NCI-H748 (cell line): ENCODE measurements around the gene ARHGEF9.
A peak's percentile ranks its signal among the peaks of the same experiment; 100 is the strongest.

ENCODE experiments used
- DNase-seq: peaks from one replicate; lab custom pipeline; 2025; ENCODE audit not compliant: unreplicated experiment; lab: John Stamatoyannopoulos, UW

ARHGEF9 gene

GRCh38 chrX:63746715-63747114 lies 38.3 kb downstream of the ARHGEF9 start:
- DNase-seq, result no peak

DNA sequence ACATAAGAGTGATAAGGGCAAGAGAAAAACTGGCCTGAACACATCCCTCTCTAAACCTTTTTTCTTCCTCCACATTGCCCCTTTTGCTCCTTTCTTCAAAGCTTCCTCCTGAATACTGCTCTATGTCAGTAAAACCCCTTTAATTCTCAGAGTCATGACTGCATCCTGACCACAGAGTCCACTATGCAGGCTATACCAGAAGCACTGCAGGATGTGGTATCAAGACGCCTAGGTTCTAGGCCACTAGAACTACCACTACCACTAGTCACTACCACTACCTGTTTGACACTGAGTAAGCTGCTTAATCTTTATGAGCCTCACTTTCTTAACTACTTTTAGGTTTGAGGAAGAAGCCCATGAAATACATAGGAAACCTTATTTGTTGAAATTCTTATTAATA lies 38.7 kb downstream of the ARHGEF9 start:
- no peak for DNase-seq

DNA sequence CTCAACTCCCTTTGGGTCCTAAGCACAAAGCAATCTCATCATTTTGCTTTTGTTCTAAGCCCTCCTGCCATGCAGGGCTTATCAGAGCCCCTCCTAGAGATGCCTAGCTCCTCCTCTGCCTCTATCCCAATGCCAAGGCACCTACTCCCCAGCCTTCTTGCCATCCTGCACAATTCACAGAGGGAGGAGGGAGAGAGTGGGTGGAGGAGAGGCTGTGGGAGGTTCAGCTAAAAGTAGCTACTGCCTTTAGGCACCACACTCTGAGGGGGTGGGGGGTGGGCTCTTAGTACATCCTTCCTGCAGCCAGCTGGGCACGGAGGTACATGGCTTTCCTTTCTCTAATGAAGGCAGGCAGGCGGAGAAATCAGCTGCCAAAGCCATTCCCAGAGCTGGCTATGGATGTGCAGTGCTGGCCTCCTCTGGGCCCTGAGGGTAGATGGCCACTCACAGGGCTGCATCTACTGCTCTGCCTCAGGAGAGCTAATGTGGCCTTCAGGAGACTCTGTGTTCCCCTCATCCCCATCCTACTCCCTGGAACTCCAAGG lies 40.1 kb downstream of the ARHGEF9 start:
- no peak for DNase-seq

GRCh38 chrX:63743596-63743995 lies 41.4 kb downstream of the ARHGEF9 start:
- no peak for DNase-seq

DNA sequence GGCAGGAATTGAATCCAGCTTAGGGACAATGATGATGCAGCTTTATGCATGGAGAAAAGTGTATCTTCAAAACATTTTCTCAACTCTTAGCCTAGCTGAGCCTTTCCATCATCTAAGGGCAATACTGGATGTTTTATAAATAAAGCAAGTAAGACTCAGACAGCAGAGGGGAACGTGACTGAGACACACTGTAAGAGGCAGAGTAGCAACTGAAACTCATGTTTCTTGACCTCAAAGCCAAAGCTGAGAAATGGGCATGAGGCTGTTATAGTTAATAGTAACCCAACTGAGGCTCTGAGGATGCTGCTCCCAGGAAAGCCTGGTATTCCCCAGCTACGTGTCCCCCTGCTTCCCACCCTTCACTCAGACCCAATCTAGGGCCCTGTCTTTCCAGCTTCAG lies 44.6 kb downstream of the ARHGEF9 start:
- no peak for DNase-seq

DNA sequence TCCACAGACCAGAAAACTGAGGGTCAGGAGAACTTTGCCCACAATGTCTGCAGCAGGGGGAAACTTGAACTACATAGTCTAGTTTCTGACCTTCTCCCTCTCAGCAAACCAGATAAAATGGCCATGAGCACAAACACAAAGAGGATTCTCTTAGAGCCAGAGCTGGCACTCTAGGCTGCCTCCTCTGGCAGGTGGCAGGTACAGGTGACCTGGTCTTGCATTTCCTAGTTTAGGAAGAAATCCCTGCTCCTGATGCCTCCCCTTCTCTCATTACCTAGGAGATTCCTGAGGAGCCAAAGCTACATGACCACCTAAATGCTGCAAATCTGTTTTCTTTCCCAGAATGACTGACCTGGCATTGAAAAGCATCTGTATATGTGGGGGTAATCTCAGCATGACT lies 45.1 kb downstream of the ARHGEF9 start:
- no peak for DNase-seq

GRCh38 chrX:63738696-63739095 lies 46.3 kb downstream of the ARHGEF9 start:
- no peak for DNase-seq

DNA sequence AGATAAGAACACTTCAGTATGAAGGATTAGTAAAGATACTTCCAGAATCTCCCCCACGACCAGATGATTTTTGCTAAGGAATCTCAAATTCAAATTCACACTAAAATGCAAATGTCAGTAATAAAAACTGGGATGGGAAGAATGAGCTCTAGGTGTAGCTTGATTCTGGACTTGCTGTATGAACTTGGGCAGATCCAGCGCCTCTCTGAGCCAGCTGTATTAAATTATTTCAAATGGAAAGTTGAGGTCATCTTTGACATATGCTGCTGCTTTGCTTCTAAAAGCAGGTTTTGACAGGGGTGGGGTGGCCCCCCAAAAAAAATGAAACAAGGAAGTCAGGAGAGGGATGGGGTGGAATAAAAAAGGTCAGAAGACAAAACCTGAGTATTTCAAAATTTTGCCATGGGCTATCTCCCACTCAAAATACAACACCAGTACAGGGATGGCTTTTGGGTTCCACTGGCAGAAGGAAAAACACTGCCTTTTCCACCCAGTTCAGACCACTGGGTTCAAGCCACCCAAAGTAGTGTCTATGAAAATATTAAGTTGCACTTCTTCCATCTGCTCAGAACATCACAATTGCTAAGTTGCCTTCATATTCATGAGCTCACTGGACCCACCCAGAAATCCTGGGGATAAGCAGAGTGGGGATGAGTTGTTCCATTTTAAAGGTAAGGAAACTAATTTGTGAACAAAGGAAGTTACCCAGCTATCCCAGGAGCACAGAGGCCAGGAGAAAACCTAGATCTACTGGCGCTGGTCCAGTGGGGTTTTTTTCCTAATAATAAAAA lies 47.7 kb downstream of the ARHGEF9 start:
- no peak for DNase-seq

GRCh38 chrX:63735882-63736281 lies 49.1 kb downstream of the ARHGEF9 start:
- DNase-seq, result no peak

GRCh38 chrX:63720293-63720692 lies 64.7 kb downstream of the ARHGEF9 start:
- no peak for DNase-seq

DNA sequence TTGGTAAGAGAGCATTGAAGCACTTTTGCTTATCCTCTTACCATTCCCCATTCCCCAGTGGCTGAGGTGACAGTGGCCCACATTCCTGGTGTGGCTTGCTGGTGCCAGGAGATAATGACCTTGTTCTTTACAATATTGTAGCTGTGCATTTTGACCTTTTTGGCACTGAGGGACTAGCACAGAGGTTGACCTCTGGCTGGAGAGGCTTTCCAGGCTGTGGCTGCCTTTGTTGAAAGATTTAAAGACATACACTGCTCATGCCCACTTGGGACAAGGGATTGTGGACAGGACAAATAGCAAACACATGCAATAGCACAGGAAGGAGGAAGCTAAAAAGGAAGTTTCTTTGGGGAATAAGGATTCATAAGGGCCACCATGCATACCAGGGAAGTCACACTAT lies 65.4 kb downstream of the ARHGEF9 start:
- no peak for DNase-seq

GRCh38 chrX:63718010-63718694 lies 66.9 kb downstream of the ARHGEF9 start:
- no peak for DNase-seq

- DNase-seq, result no peak
These were observed 71.5 kb downstream of the ARHGEF9 start for GRCh38 chrX:63713526-63713925.

DNA sequence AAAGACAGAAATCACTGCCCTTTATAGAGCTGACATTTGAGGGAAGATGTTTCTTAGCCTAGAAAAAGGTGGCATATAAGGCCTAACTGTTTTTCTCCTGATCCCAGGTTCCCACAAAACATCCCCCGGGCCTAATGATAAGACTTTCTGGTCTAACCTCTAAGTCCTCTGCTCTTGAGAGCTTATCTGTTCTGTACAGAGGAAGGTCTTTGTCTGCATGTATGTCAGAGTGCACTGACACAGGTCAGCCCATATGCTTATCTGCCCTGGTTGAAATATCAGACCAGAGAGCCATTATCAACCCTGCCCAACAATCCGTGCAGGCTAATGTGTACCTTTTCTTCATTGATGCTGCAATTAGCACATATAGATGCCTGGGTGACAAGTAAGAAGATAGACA lies 76.2 kb downstream of the ARHGEF9 start:
- no peak for DNase-seq

DNA sequence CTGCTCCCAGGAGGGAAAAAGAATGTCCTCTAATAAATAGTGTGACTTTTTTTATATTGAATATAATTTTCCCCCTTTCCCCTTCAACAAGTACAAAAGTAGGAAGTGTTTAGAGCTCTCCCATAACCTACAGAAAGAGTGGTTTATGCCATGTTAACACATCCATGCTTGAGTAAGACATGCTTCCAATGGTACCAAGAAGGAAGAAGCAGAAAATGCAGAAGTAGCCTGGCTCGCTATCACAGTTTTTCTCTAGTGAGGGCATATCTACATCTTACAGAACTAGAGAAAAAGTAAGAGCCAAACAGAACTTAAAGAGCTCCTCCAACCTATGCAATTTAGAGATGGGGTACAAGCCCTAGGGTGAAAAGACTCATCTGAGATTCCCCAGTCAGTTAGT lies 82.5 kb downstream of the ARHGEF9 start:
- DNase-seq, result no peak

DNA sequence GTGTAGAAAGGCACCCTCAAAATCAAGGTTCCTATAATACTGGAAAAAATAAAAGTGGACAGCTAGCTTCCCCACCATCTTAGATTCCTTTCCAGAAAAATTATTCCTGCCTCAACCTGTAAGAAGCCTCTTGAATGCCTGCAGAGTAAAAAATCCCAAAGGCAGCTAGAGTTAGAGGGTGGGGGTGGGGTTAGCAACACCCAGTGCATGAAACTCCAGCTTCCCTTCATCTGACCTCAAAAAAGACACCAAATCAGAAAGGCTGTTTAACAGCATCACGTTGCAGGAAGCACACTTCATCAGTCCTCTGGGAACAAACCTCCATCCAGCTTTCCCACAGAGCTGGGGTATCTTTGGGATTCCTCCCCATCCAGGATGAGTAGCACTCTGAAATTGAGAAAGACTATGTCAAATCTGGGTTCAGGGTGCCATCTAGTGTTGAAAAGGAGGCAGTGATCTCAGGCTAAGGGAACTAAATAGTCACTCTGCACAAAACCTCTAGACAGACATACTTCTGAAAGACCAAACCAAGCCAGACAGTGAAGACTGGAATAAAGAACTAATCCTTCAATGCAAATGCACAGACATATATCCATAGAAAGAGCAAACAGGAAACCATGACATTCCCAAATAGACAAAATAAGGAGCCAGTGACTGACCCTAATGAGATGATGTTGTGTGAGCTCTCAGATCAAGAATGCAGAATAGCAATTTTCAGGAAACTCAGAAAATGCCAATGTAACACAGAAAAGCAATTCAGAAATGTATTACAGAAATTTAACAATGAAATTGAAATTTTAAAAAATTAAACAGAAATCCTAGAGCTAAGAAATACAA lies 97.9 kb downstream of the ARHGEF9 start:
- peak; percentile 25 for DNase-seq

DNA sequence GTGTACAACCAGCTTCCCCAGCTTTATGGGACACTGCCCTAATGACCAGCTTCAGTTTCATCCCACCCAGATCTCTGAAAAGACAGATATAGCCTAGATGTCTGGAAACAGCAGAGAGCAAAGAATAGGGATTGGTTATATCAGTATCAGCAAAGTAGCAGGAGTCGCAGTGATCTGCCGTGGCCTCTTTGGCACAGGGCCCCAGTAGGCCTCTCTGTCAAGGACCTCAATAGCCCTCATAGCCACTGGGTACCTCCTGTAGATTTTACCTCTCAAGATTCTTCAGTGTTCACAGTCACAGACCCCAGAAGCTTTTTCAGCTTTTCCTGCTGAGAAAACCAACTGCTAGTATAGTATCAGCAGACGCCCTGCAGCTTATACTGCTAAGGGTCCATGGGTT lies 104.6 kb downstream of the ARHGEF9 start:
- no peak for DNase-seq

DNA sequence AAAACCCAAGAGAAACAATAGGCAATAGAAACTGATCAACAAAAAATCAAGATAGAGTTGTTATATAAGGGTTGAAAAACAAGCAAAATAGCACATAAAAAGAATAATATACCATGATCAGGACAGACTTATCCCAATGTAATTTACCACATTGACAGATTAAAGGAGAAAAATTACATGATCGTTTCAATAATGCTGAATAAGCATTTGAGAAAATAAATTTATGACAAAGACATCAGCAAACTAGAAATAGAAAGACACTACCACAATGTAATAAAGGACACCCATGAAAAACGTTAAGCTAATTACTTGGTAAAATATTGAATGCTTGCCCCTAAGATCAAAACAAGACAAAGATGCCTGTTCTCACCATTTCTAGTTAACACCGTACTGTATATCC lies 105.6 kb downstream of the ARHGEF9 start:
- no peak for DNase-seq

GRCh38 chrX:63675716-63676115 lies 109.3 kb downstream of the ARHGEF9 start:
- DNase-seq, result no peak

GRCh38 chrX:63673896-63674295 lies 111.1 kb downstream of the ARHGEF9 start:
- no peak for DNase-seq

GRCh38 chrX:63664741-63665140 lies 120.3 kb downstream of the ARHGEF9 start:
- DNase-seq, result no peak

GRCh38 chrX:63664083-63664482 lies 120.9 kb downstream of the ARHGEF9 start:
- DNase-seq, result no peak
